Activated naive CD8-positive, alpha-beta T cell treated with anti-CD3 and anti-CD28 coated beads, Interleukin-2, amount 50 U/mL, for 24 hours (primary cell): Measurements from ENCODE around the gene ERN1.

ENCODE experiments used
- ATAC-seq: fragments of 150-1000 bp; cut with Tn5 transposase; one replicate; pipeline ENCODE4 v1.10.0; 2021
- DNase-seq: peaks from one replicate; pipeline ENCODE4 v3.0.0; 2021
- H3K27ac Mint-ChIP-seq: one replicate; pipeline ENCODE4 v1.8.0; 2021; ENCODE audit warnings: mild to moderate bottlenecking, mixed read lengths
- H3K27me3 Mint-ChIP-seq: one replicate; pipeline ENCODE4 v1.8.0; 2021; ENCODE audit warnings: mixed read lengths
- H3K36me3 Mint-ChIP-seq: one replicate; pipeline ENCODE4 v1.8.0; 2021; ENCODE audit warnings: low read depth, mixed read lengths
- H3K4me1 Mint-ChIP-seq: one replicate; pipeline ENCODE4 v1.8.0; 2021; ENCODE audit warnings: mixed read lengths
- H3K4me3 Mint-ChIP-seq: one replicate; pipeline ENCODE4 v1.8.0; 2021; ENCODE audit warnings: mild to moderate bottlenecking, moderate library complexity, mixed read lengths
- H3K9me3 Mint-ChIP-seq: one replicate; pipeline ENCODE4 v1.8.0; 2021; ENCODE audit warnings: mixed read lengths

Gene ERN1

DNA sequence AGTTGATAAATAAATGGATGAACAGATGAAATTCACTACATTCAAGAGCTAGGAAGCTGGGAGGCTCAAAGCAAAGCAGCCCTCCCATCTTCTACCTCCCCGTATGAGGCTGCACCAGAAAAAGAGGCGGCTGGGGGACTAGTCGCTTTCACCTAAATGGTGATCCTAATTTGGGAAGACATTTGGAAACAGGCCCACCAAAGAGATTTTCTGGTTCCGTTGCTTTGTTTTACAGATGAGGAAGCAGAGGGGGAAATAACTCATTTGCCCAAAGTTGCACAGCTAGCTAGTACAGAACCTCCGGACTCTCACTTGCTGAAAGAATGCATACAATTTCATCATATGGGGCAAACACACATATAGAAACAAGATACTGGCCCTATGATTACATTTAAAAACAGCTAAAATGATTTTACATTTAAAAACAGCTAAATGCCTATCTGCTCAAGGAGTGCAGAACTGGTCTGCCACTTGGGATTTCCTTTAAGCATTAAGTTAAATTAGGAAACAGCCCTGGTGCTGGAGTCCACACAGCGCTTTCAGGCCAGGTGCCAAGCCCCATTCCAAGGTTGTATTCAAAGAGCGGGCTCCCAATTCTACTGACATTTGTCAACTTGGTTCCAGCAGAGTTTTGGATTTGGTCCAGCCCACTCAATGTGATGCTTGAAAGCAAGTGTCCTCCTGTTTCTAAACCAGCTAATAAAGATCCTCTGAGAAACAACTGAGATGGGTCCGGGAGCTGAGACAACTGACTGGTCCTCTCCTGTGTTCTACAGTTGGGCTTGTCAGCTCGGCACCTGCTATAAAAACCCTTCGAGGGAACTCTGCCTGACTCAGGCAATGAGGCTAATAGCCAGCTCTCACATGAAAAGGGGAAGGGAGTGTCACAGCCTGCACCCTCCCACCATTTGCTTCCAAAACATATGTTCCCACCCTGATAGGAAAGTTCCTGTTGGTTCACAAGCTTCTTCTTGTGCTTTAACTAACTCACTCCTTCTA, 11.7 kb downstream of the ERN1 start:
- no peaks in the 10 kb centered on the region for H3K27me3 Mint-ChIP-seq
- H3K4me1 Mint-ChIP-seq: peaks cover 85% of the 10 kb centered on the region
- ATAC-seq (no peak), DNase-seq (no peak)
- no peak overlapping the region for H3K4me3 Mint-ChIP-seq
- peaks cover 15% of the 10 kb centered on the region for H3K36me3 Mint-ChIP-seq
- no peaks in the 10 kb centered on the region for H3K9me3 Mint-ChIP-seq
- H3K27ac Mint-ChIP-seq: peak overlapping the region; percentile 12

DNA sequence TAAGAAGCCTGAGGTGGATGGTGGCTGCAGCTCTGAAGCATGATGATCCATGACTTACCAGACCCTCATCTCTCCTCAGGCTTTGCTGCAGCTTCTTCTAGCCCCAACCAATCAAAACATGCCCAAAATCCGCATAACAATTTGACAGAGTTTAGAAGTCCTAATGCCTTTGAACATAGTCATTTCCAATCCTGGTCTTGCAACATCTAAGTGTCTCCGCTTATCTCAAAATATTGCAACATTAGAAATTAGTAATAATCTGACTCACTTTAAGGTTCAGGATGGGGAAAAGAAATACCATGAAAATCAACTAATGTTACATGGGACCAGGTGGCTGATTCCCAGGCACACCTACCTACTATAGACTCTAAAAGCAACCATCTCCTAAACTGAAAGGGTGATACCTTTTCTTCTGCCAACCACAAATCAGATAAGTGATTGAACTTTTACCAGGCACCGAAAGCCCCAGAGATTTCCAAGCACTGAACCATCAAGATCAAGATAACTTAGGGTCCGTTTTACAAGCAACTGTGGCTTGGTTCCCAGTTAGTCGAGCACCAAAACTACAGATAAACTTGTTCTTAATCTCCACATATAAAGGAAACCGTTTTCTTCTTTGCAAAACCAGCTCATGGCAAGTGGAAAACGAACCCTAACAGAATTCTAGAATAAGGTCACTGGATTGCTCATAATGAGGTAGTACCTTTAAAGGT, 14.0 kb downstream of the ERN1 start:
- Mint-ChIP-seq H3K4me3 (peak overlapping the region; percentile 59), H3K4me1 (peaks cover 77% of the 10 kb centered on the region), H3K27me3 (no peaks in the 10 kb centered on the region), H3K27ac (peak overlapping the region; percentile 92), H3K36me3 (peaks cover 4% of the 10 kb centered on the region), H3K9me3 (no peaks in the 10 kb centered on the region)
- no peak for DNase-seq
- ATAC-seq: peak; percentile 65

DNA sequence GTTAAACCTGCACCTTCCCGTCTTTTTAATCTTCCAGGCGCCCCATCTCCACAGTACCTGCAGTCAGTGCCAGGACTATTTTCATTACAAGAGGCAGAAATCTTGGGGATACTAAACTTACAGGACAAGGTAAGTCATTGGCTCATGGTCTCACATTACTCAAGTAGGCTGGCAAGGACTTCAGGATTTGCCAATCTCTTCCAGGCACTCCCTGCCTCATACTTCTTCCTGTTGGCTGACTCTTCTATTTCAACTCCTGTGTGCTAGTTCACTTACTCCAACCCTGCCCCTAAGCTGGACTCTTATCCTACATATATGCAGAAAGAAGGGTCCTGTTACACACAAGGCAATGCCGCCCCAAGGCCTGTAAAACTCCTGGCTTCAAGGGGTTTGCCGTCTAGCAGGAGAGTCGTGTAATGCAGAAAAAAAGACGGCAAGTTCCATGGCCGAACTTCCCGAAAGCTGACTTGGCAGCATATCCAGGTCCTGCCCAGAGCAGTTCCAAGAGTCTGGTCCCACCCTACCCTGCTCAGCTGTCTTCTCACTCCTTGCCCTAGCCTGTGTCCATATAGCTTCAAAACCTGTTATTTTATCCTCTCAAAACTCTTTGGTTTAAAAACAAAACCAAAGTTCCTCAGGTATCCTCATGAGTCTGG, 14.8 kb downstream of the ERN1 start:
- peak overlapping the region; percentile 59 for H3K4me3 Mint-ChIP-seq
- peaks cover 73% of the 10 kb centered on the region for H3K4me1 Mint-ChIP-seq
- DNase-seq (no peak), ATAC-seq (no peak)
- H3K27ac Mint-ChIP-seq: peak overlapping the region; percentile 92
- no peaks in the 10 kb centered on the region for H3K27me3 Mint-ChIP-seq
- no peaks in the 10 kb centered on the region for H3K9me3 Mint-ChIP-seq
- peaks cover 6% of the 10 kb centered on the region for H3K36me3 Mint-ChIP-seq

DNA sequence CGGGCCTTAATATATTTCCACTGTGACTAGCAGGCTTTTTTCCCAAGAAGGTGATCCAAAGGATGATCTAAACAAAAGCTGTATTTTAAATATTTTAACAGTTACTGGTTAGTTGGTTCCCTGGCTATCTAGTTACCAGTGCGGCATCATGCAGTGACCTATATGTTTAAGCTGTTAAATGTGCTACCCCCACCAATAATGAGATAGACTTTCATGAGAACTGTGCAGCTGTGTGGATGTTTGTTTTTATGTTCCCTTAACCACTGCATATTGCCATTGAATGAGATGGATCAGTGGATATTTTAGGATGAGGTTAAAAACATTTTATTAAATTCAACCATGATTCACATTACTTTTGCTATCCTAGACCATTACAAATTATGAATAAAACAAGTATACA, 16.9 kb downstream of the ERN1 start:
- Mint-ChIP-seq H3K4me1 (peaks cover 72% of the 10 kb centered on the region), H3K27ac (no peak overlapping the region), H3K4me3 (no peak overlapping the region)

DNA sequence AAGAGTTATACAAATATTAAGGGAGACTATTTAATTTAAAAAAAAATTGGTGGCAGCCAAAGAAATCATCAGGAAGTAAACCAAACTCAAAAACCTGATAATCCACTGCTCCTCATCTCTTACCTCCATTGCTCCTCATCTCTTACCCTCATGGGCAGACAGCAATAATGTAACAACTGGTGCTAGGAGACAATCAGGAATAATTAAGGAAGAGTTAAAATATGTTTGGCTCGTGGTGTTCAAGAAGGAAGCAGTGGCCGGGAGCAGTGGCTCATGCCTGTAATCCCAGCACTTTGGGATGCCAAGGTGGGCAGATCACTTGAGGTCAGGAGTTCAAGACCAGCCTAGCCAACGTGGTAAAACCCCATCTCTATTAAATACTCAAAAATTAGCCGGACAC, 18.1 kb downstream of the ERN1 start:
- H3K4me3 Mint-ChIP-seq: no peak overlapping the region
- H3K36me3 Mint-ChIP-seq: peaks cover 6% of the 10 kb centered on the region
- H3K9me3 Mint-ChIP-seq: no peaks in the 10 kb centered on the region
- no peak for ATAC-seq
- no peak overlapping the region for H3K27ac Mint-ChIP-seq
- no peaks in the 10 kb centered on the region for H3K27me3 Mint-ChIP-seq
- peaks cover 74% of the 10 kb centered on the region for H3K4me1 Mint-ChIP-seq
- DNase-seq: no peak

More for the DNA sequence above, 16.9 kb downstream of the ERN1 start:
- ATAC-seq (no peak), DNase-seq (no peak)
- H3K9me3 Mint-ChIP-seq: no peaks in the 10 kb centered on the region
- H3K36me3 Mint-ChIP-seq: peaks cover 6% of the 10 kb centered on the region
- H3K27me3 Mint-ChIP-seq: no peaks in the 10 kb centered on the region

DNA sequence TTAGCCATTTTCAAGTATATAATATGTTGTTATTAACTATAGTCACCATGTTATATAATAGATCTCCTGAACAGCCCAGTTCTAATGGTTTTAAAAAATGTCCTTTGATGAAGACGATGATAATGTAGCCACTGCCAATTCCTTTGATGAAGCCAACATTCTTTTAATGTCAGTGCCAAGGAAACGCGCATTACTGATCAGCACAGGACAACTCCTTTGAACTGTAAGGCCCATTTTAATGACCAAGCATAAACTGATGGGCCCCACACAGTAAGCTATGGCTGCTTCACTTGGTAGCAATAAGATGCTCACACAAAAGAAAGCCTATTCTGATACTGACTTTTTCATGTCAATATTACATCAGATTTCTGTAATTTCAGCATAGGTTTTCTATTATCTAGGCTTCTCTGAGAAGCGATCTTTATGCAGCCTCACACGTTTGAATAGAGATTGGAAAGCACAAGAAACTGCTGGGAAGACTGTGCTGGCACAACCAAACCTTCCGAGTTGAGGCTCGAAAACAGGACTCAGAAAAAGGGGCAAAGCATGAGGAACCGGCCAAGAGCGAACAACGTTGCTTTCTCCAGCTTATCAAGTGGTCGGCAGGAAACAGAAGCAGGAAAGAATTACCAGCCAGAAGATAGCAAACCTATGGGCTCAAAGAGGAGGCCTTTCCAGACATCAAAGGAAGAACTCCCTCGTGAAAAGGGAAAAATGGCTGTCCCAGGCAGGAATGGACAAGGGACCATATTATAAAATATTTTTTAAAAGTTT, 19.4 kb downstream of the ERN1 start:
- H3K4me3 Mint-ChIP-seq: no peak overlapping the region
- no peaks in the 10 kb centered on the region for H3K9me3 Mint-ChIP-seq
- H3K4me1 Mint-ChIP-seq: peaks cover 71% of the 10 kb centered on the region
- H3K36me3 Mint-ChIP-seq: peaks cover 6% of the 10 kb centered on the region
- ATAC-seq: no peak
- no peaks in the 10 kb centered on the region for H3K27me3 Mint-ChIP-seq
- H3K27ac Mint-ChIP-seq: no peak overlapping the region
- no peak for DNase-seq

DNA sequence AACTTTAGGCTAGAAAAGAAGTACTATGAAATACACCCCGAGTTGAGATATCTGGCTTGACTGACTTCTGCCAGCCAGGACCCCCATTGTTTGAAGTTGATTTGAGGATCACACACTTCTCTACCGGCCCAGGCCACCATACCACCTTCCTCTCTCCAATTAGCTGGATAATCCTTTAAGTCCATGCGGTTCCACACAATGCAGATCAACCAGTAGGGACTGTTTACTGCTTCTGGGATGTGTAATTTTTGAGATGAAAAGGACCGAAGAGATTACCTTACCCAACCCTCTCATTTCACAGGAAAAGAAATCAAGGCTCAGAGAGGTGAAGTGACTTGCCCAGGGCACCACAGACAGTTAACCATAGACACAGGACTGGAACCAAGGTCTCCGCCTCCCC, 20.5 kb downstream of the ERN1 start:
- Mint-ChIP-seq H3K27ac (peak overlapping the region; percentile 50), H3K36me3 (peaks cover 4% of the 10 kb centered on the region), H3K27me3 (no peaks in the 10 kb centered on the region), H3K4me1 (peaks cover 64% of the 10 kb centered on the region), H3K9me3 (no peaks in the 10 kb centered on the region), H3K4me3 (no peak overlapping the region)
- ATAC-seq (no peak), DNase-seq (no peak)

DNA sequence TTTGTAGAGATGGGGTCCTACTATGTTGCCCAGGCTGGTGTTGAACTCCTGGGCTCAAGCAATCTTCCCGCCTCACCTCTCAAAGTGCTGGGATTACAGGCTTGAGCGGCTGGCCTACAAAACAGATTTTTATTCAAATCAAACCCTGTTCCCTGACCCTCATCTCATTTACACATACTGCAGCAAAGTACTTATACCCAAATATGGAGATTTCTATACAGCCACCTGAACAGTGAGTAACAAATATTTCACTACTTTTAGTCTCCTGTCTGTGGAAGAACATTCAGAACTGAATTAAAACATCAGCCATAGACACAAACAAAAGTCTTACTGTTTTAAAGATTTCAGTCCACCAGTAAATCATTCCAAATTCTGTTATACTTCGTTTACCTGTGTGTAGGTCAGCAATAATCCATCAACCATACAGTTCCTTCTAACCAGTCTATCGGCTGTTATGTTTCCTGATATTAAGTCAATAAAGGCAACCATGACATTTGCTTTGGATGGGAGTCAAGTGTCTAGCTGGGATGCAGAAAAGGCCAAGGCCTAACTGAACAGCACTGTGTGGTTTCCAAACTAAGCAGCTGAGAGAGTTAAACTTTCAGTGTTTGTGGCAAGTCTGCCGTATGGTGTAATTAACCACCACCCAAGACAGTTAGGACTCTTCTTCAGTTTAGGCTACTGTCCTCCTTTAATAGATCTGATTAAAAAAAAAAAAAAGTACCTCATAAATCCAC, 22.3 kb downstream of the ERN1 start:
- Mint-ChIP-seq H3K36me3 (peaks cover 4% of the 10 kb centered on the region), H3K4me3 (no peak overlapping the region), H3K27ac (peak overlapping the region; percentile 16), H3K4me1 (peaks cover 70% of the 10 kb centered on the region), H3K9me3 (no peaks in the 10 kb centered on the region), H3K27me3 (no peaks in the 10 kb centered on the region)
- no peak for DNase-seq
- ATAC-seq: no peak

DNA sequence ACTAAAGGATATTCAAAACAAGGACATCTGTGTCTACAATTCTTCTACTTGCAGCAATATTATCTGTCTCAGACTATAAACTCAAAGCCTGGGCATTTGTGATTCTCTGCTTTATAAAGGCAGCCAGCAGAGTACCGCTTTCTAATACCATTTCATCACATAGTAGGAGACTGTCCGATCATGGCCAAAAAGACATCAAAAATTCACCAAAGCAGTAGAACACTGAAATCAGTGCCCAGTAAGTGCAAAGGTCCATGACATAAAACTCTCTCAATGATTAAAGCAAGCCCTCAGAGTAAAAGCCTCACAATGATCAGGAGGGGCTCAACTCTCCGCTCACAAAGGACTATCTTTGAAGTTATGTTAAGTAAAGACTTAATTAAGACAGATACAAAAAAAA, 23.0 kb downstream of the ERN1 start:
- ATAC-seq (no peak), DNase-seq (no peak)
- Mint-ChIP-seq H3K27me3 (no peaks in the 10 kb centered on the region), H3K27ac (peak overlapping the region; percentile 68), H3K4me3 (no peak overlapping the region), H3K36me3 (peaks cover 4% of the 10 kb centered on the region), H3K4me1 (peaks cover 68% of the 10 kb centered on the region), H3K9me3 (no peaks in the 10 kb centered on the region)

DNA sequence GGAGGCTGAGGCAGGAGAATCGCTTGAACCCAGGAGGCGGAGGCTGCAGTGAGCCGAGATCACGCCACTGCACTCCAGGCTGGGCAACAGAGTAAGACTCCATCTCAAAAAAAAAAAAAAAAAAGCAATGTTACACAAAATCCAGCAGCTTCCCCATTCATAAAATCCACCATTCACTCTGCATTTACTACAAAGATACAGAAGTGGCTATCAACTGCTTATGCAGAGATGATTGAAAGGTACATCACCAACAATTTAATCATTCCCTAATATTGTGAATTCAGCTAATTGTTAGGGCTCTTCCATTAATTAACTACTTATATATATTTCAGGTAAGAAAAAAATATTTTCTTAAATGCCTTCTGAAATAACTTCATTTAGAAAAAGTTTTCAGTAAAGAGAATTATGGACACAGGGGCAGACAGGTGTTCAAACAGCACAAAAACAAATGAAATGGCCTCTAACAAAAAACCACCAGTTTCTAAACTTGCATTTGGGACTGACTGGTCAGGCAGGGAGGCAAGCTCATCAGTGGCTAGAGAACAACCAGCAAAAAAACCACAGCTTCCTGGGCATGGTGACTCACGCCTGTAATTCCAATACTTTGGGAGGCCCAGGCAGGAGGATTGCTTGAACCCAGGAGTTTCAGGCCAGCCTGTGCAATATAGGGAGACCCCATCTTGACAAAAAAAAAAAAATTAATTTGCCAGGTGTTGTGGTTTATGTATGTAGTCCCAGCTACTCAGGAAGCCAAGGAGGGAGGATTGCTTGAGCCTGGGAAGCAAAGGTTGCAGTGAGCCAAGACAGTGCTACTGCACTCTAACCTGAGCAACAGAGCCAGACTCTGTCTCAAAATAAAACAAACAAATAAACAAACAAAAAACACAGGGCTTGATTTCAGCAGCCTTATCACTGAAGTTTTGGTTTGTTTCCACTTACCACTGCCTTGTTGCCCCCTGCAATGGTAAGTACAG, 26.3 kb downstream of the ERN1 start:
- Mint-ChIP-seq H3K4me3 (no peak overlapping the region), H3K36me3 (no peaks in the 10 kb centered on the region), H3K27ac (no peak overlapping the region), H3K4me1 (peaks cover 62% of the 10 kb centered on the region), H3K9me3 (no peaks in the 10 kb centered on the region), H3K27me3 (no peaks in the 10 kb centered on the region)
- peak; percentile 31 for ATAC-seq
- no peak for DNase-seq

DNA sequence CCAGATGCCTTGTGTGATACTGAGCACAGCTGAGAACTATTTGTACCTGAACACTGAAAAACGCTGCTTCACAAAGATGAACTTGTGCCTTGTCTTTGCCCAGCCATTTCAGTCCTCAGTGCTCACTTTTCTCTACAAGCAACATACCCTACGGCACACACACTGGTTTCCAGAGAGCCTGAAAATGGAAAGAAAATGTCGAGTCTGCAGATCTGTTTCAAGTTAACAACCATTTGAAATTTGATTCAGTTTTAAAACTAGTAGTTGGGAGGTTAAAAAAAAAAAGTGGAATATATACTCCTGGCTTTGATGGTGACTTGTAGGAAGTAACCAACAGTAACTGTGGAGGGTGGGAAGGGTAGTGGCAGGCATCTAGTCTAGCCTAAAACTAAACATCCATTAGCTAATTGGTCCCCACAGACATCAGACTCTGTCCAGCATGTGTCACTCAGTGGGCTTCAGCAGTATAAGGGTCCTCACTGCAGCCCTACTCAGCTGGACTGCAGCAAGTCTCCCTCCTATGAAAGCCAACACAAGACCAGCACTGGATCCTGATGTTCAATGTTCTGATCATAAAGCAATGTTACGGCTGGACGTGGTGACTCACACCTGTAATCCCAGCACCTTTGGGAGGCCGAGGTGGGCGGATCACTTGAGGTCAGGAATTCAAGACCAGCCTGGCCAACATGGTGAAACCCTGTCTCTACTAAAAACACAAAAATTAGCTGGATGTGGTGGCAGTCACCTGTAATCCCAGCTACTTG, 27.1 kb downstream of the ERN1 start:
- no peaks in the 10 kb centered on the region for H3K9me3 Mint-ChIP-seq
- H3K27me3 Mint-ChIP-seq: no peaks in the 10 kb centered on the region
- ATAC-seq (no peak), DNase-seq (no peak)
- no peak overlapping the region for H3K27ac Mint-ChIP-seq
- H3K4me1 Mint-ChIP-seq: peaks cover 55% of the 10 kb centered on the region
- H3K4me3 Mint-ChIP-seq: no peak overlapping the region
- no peaks in the 10 kb centered on the region for H3K36me3 Mint-ChIP-seq

DNA sequence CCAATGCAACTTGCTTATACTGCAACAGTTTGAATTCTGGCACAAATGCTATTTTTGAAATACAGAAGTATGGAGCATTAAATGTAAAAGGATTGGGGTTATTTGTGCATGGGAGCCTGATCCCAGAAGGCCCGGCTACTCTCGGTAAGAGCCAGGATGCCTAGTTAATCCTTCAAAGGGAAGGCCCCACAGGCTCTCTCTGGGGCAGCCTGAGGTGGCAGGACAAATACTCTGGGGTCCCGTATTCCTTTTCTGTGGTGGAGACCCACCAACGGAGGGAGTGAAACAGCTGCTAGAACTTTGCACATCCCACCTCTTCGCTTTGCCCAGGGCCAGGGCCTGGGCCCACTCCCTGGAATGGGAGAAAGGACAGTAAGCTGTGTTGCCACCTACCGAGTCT, 30.4 kb downstream of the ERN1 start:
- H3K4me1 Mint-ChIP-seq: peaks cover 56% of the 10 kb centered on the region

More for the DNA sequence above, 30.4 kb downstream of the ERN1 start:
- DNase-seq (no peak), ATAC-seq (no peak)
- peaks cover 20% of the 10 kb centered on the region for H3K36me3 Mint-ChIP-seq
- H3K9me3 Mint-ChIP-seq: no peaks in the 10 kb centered on the region
- no peaks in the 10 kb centered on the region for H3K27me3 Mint-ChIP-seq
- no peak overlapping the region for H3K4me3 Mint-ChIP-seq
- no peak overlapping the region for H3K27ac Mint-ChIP-seq
